GM21360 (cell line): Measurements from ENCODE around the gene CHRNE.

Source experiments
- ATAC-seq: cut with Tn5 transposase; IDR thresholded peaks from one replicate; pipeline ENCODE4 v1.9.1; 2021; ENCODE audit warnings: mild to moderate bottlenecking, moderate library complexity; ENCODE audit not compliant: unreplicated experiment

The CHRNE gene

GRCh38 chr17:4903051-4903818, at the start of gene CHRNE:
Gene CHRNE, minus strand, starts transcription at chr17:4903098. Its CDS starts 35 bp downstream, at chr17:4903063.
- no peak for ATAC-seq

GRCh38 chr17:4951486-4951885, 48.6 kb upstream of the CHRNE start:
- no peak for ATAC-seq

- ATAC-seq = no peak
Observed at GRCh38 chr17:4950746-4951204, 47.9 kb upstream of the CHRNE start, which contains the start of gene ENO3. Gene ENO3, plus strand, starts transcription at chr17:4951119. Its CDS starts 711 bp downstream, at chr17:4951830.

GRCh38 chr17:4950075-4950745, 47.3 kb upstream of the CHRNE start:
- peak; percentile 13 for ATAC-seq

- ATAC-seq = peak; percentile 19
Observed at GRCh38 chr17:4949321-4950074, 46.6 kb upstream of the CHRNE start.

- ATAC-seq = peak; percentile 31
Observed at GRCh38 chr17:4948931-4949320, 46.0 kb upstream of the CHRNE start.

GRCh38 chr17:4948166-4948930, 45.5 kb upstream of the CHRNE start, which contains the start of gene PFN1:
Gene PFN1, minus strand, starts transcription at chr17:4948530. Its CDS starts 136 bp downstream, at chr17:4948394.
- no peak for ATAC-seq

GRCh38 chr17:4947411-4948165, 44.7 kb upstream of the CHRNE start:
- no peak for ATAC-seq

- ATAC-seq = no peak
Observed at GRCh38 chr17:4947010-4947410, 44.1 kb upstream of the CHRNE start.

- no peak for ATAC-seq
Observed at GRCh38 chr17:4946312-4946976, 43.5 kb upstream of the CHRNE start.

- no peak for ATAC-seq
Observed at GRCh38 chr17:4945944-4946280, 43.0 kb upstream of the CHRNE start.

GRCh38 chr17:4945176-4945943, 42.5 kb upstream of the CHRNE start:
- no peak for ATAC-seq

- ATAC-seq = no peak
Observed at GRCh38 chr17:4944554-4945175, 41.8 kb upstream of the CHRNE start.

GRCh38 chr17:4944163-4944553, 41.3 kb upstream of the CHRNE start:
- no peak for ATAC-seq

GRCh38 chr17:4942760-4943508, 40.0 kb upstream of the CHRNE start:
- ATAC-seq = no peak

GRCh38 chr17:4941319-4941610, 38.4 kb upstream of the CHRNE start:
- no peak for ATAC-seq

- ATAC-seq = no peak
Observed at GRCh38 chr17:4940555-4941318, 37.8 kb upstream of the CHRNE start.
